SK-N-MC (cell line): Measurements from ENCODE around the gene SMOC1.

ENCODE experiments used
- EZH2 ChIP-seq: fragments of 200-600 bp; sonication (generic); IDR thresholded peaks from one replicate; pipeline ENCODE4 v1.6.1; 2017; ENCODE audit warnings: antibody characterized with exemption
- FOXP2 ChIP-seq: optimal IDR thresholded peaks from 2 replicates; pipeline ENCODE3; 2011; ENCODE audit warnings: mild to moderate bottlenecking, moderate library complexity; ENCODE audit not compliant: insufficient read depth; ENCODE audit errors: extremely low read length, control extremely low read depth
- POLR2AphosphoS5 ChIP-seq: IDR thresholded peaks from 2 replicates; pipeline ENCODE4 v1.6.1; 2012; ENCODE audit warnings: mild to moderate bottlenecking, low read depth, low read length, borderline replicate concordance

GRCh38 chr14:69919815-69920214 lies 40.6 kb downstream of the SMOC1 start:
- TF ChIP-seq EZH2 (no peak), POLR2AphosphoS5 (no peak), FOXP2 (no peak)
